GM15510 (cell line): ENCODE data around the gene SPACA7.

Experiments
- POLR2A ChIP-seq: IDR thresholded peaks from 3 replicates; pipeline ENCODE4 v1.6.1; 2011; ENCODE audit warnings: borderline replicate concordance; ENCODE audit not compliant: insufficient read length; ENCODE audit errors: extremely low read depth

SPACA7 gene

GRCh38 chr13:112343591-112343990 is 32.6 kb upstream of the SPACA7 start:
- no peak for TF ChIP-seq POLR2A

DNA sequence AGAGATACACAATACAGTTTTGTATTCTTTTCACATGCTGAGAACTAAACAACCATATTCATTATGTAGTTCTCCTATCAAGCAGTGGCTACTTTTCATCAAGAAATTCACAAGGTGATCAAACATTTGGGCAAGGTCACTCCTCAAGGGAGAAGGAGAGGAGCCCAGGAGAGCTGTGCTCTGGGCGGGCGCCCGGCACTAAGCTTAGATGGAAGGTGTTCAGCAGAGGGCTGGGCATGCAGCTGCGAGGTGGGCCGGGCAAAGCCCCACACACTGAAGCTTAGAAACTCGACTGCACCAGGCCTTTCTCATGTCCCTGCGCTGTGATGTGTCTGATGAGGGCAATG is 30.4 kb upstream of the SPACA7 start:
- TF ChIP-seq POLR2A = no peak

GRCh38 chr13:112346173-112346898 is 29.8 kb upstream of the SPACA7 start:
- TF ChIP-seq POLR2A = no peak

GRCh38 chr13:112346899-112347229 is 29.3 kb upstream of the SPACA7 start:
- TF ChIP-seq POLR2A = no peak

GRCh38 chr13:112347986-112348385 is 28.2 kb upstream of the SPACA7 start:
- TF ChIP-seq POLR2A = no peak

DNA sequence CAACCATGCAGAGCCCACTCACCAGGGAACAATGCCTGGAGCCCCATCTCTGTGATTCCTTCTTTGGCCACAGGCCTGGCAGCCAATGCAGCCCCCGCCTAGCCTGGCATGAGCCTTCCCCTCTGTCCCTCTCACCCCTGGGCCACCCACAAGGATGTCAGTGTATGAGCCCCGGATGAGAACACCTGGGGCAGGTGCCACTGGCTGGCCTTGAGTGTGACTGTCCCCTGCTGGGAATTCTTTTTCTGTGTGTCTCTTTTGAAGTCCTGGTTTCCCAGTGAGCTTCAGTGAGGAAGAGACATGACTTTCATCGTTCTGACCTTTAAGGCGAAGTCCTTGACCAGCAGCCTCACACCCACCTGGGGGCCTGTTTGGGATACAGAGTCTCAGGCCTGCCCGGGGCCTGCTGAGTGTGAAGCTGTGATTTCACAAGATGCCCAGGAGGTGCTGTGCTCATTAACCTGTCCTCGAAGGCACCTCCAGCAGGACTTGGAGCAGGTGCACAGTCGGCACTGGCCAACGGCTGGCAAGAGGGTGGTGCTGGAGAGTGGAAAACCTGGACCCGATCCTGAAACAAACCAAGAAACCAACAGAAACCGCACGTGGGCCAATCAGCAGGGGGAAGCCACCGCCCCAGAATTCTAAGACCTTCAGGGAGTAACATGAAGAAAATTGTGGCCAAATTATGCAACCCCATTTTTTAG is 27.4 kb upstream of the SPACA7 start:
- no peak for TF ChIP-seq POLR2A

DNA sequence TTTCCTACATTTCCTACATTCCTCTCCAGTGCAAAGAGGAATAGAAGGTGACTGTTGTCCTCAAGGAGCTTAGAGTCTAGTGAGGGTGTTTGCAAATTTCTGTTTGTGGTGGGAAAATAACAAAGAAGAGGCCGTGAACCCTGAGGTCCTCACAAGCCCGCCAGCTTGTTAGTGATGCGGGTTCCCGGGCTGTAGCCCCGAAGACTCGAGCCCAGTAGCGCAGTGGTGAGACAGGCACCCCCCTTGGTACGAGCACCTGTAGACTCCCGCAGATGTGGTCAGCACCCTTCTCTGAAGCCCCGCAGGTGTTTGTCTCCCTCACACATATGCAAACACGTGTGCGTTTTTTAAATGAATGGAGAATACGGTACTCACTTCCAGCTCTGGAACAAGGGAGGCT is 26.5 kb upstream of the SPACA7 start:
- TF ChIP-seq POLR2A = no peak

DNA sequence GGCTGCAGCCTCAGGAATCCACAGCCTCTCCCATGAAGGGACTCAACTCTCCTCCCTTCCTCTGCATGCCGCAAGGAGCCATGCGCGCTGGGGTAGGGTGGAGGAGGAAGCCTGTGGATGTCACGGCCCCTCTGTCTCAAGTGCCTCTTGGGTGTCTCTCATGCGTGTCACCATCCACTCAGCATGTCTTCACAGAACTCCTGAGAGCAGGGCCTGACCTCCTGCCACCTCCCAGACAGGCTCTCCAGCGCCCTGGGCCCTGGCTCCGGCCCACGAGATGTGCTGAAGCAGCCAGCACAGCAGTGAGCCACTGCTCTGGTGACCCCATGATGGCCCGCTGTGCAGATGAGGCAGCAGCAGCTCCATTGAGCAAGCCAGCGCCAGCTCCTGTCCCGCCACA is 25.9 kb upstream of the SPACA7 start:
- no peak for TF ChIP-seq POLR2A

DNA sequence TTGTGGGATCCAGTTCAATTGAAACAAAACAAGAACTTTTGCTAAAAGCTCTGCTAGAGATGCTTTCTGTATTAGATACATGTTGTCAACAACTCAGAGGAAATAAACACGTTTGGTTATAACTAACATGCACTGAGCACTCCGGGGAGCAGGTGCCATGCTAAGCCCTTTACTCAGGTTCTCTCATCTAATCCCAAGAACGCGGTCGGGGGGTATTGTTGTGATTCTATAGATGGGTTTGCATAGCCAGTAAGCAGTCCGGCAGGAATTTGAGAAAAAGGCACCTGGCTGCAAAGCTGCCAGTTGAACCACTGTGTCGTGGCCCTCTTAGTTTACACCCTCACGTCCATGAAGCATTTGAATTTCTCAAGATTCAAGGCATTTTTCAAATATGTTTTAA is 24.3 kb upstream of the SPACA7 start:
- TF ChIP-seq POLR2A = no peak

DNA sequence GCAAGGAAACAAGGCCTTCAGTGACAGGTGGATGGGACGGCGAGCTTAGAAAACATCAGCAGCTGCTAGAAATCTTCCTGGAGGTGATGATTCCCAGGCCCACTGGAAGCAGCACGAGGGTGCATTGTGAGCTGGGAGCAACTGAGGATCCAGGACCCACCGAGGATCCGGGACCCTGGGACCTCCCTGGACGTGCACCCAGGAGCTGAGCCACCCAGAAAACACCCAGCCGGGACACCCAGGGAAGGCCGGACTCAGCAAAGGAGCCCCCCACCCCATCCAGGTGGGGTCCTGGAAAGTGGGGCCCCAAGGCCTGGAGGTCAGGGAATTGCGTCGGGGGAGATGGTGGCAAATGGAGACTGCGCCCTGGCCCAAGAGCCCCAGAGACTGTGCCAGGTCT is 22.3 kb upstream of the SPACA7 start:
- no peak for TF ChIP-seq POLR2A

DNA sequence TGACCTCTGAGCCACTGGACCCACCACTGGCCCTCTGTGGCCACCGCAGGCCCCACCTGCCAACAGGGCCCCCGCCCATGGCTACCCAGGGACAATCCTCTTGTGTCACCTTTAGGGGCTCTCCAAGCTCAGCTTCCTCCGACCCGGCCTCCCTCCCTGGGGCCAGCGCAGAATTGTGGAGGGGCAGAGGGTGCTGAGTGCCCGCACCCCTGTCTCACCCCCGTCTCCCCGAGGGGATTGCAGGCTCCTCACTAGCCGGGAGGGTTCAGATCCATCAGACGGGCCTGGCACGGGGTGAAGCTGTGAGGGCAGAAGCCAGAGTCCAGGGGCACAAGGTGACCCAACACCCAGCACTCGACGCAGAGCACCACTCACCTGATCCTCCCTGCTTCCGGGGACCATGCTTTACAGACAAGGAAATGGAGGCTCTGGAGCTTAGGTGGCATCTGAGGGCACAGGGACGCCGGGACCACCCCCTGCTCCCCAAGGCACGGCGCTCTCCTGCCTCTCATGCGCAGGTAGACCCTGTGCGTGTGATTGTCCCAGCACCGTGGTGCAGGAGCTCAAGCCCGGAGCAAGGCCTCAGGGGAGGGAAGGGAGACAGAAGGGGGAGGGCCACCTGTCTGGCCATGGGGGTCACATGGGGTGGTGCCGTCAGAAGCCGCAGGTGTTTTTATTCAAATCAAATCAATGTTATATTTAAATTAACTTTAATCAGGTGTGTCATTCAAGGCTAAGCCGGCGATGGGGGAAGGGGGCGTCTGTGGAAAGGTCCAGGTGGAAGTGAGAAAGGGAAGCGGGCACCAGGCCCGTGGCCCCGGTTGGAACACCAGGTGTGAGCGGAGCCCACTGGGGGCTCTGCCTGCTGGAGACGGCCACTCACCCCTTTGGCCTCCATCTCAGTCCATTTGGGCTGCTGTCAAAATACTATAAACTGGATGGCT is 21.6 kb upstream of the SPACA7 start:
- no peak for TF ChIP-seq POLR2A

DNA sequence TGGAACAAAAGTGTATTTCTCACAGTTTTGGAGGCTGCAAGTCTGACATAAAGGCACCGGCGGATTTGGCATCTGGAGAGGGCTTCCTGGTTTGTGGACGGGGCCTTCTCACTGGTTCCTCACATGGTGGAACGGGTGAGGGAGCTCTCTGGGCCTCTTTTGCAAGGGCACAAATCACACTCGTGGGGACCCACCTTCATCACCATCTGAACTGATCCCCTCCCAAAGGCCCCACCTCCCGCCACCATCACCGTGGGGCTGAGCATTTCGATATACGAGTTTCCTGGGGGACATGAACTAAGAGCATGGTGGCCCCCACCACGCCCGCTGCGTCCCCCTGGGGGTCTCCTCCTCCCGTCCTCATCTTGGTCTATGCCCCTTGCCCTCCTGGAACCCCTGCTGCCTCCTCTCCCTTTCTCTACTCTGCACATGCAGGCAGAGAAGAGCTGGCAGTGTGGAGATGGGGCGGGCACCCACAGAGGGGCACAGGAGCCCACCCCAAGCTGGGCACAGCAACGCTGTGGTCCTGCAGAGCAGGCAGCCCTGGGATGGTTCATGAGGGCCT is 20.8 kb upstream of the SPACA7 start:
- TF ChIP-seq POLR2A = no peak

DNA sequence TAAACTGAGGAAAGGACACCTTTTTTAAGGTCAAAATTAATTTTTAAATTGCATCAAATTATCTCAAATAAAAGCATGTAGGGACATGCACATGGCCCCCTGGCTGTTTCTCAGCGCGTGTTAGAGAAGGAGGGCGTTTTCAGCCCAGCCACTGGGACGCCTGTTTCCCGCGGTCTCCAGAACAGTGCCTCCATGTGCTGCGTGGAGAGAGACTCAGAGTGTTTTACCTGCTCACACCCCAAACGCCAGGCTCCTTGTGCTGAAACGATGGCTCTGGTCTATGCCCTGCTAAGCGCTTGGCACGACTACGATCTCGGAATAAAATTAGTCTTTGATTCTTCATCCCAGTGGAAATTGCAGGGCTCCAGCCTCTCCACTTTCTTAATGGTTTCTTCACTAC is 20.0 kb upstream of the SPACA7 start:
- TF ChIP-seq POLR2A = no peak

DNA sequence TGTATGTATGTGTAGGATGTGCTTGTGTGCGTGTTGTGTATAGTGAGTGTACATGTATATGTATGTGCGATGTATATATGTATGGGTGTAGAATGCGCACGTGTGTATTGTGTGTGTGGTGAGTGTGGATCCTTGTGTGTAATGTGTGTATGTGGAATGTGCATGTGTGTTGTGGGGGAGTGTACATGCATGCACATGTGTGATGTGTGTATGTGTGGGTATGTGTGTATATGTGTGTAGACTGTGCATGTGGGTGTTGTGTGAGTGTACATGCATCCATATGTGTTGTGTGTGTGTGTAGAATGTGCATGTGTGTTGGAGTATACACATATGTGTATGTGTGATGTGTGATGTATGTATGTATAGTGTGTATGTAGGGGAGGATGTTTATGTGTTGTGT is 18.0 kb upstream of the SPACA7 start:
- TF ChIP-seq POLR2A = no peak

DNA sequence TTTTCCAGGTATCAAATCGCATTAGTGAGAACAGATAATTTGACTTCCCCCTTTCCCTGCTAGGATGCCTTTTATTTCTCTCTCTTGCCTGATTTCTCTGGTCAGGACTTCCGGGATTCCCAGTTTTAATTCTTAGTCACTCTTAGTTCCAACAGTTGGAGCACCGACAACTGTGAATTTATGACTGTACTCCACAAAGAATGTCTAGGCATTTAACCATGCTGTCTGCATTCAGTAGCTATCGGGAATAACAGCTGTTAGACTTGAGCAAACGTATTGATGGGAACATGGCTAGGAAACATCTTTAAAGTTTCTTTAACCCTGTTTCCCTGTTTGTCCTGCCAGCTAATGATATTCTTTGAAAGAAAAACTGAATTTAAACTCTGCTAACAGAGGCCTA is 14.1 kb upstream of the SPACA7 start:
- TF ChIP-seq POLR2A = no peak

GRCh38 chr13:112363867-112364528 is 12.2 kb upstream of the SPACA7 start:
- no peak for TF ChIP-seq POLR2A
